Measurements from ENCODE around the gene SH2B3.
"Not testable (repeated sequence)": the region's sequence is repeated elsewhere in the genome, so short reads cannot be mapped to it uniquely, and the experiment has no call there.

The SH2B3 gene

GRCh38 chr12:111368788-111369495, 36.8 kb upstream of the SH2B3 start, which contains the start of gene PHETA1:
PHETA1 (minus strand) TSS chr12:111369095; CDS start chr12:111363427, 5,668 bp downstream.
- H3K4me3 ChIP-seq (replicated peaks; ENCODE audit: low read depth, low read length) = peak within 1 kb of the TSS; percentile 65
- peak; percentile 37 for DNase-seq (ENCODE audit: extremely low read depth, low read depth)
- TF ChIP-seq CTCF (IDR thresholded peaks at IDR 0.05; ENCODE audit: low read depth, low read length, missing control alignments) = no peak

- DNase-seq (ENCODE audit: extremely low read depth, low read depth) = no peak
- peak overlapping the region; percentile 65 for H3K4me3 ChIP-seq (replicated peaks; ENCODE audit: low read depth, low read length)
These were observed 36.1 kb upstream of the SH2B3 start for GRCh38 chr12:111369496-111370220.

GRCh38 chr12:111373231-111373630, 32.5 kb upstream of the SH2B3 start:
- DNase-seq (ENCODE audit: extremely low read depth, low read depth); H3K4me3 ChIP-seq (replicated peaks; ENCODE audit: low read depth, low read length): not testable (repeated sequence)

More at GRCh38 chr12:111369496-111370220, 36.1 kb upstream of the SH2B3 start:
- TF ChIP-seq CTCF (IDR thresholded peaks at IDR 0.05; ENCODE audit: low read depth, low read length, missing control alignments) = no peak

- no peak for TF ChIP-seq CTCF (IDR thresholded peaks at IDR 0.05; ENCODE audit: low read depth, low read length, missing control alignments)
- H3K4me3 ChIP-seq (replicated peaks; ENCODE audit: low read depth, low read length) = no peak overlapping the region
These were observed 28.3 kb upstream of the SH2B3 start for GRCh38 chr12:111377440-111377839.

GRCh38 chr12:111379942-111380554, 25.7 kb upstream of the SH2B3 start:
- DNase-seq (ENCODE audit: extremely low read depth, low read depth) = no peak
- no peak overlapping the region for H3K4me3 ChIP-seq (replicated peaks; ENCODE audit: low read depth, low read length)
- TF ChIP-seq CTCF (IDR thresholded peaks at IDR 0.05; ENCODE audit: low read depth, low read length, missing control alignments) = no peak

More at GRCh38 chr12:111377440-111377839, 28.3 kb upstream of the SH2B3 start:
- DNase-seq (ENCODE audit: extremely low read depth, low read depth) = no peak

GRCh38 chr12:111384596-111384995, 21.1 kb upstream of the SH2B3 start:
- TF ChIP-seq CTCF (IDR thresholded peaks at IDR 0.05; ENCODE audit: low read depth, low read length, missing control alignments) = no peak
- no peak overlapping the region for H3K4me3 ChIP-seq (replicated peaks; ENCODE audit: low read depth, low read length)
- DNase-seq (ENCODE audit: extremely low read depth, low read depth) = no peak

- no peak overlapping the region for H3K4me3 ChIP-seq (replicated peaks; ENCODE audit: low read depth, low read length)
- TF ChIP-seq CTCF (IDR thresholded peaks at IDR 0.05; ENCODE audit: low read depth, low read length, missing control alignments) = no peak
- DNase-seq (ENCODE audit: extremely low read depth, low read depth) = no peak
These were observed 18.8 kb upstream of the SH2B3 start for GRCh38 chr12:111386885-111387284.
